SK-N-MC (cell line): Measurements from ENCODE around the gene PANK1.

Experiments
- EZH2 ChIP-seq: fragments of 200-600 bp; sonication (generic); IDR thresholded peaks from one replicate; pipeline ENCODE4 v1.6.1; 2017; ENCODE audit warnings: antibody characterized with exemption
- FOXP2 ChIP-seq: optimal IDR thresholded peaks from 2 replicates; pipeline ENCODE3; 2011; ENCODE audit warnings: mild to moderate bottlenecking, moderate library complexity; ENCODE audit not compliant: insufficient read depth; ENCODE audit errors: extremely low read length, control extremely low read depth
- POLR2AphosphoS5 ChIP-seq: IDR thresholded peaks from 2 replicates; pipeline ENCODE4 v1.6.1; 2012; ENCODE audit warnings: mild to moderate bottlenecking, low read depth, low read length, borderline replicate concordance

- TF ChIP-seq EZH2: no peak
- TF ChIP-seq POLR2AphosphoS5: no peak
- no peak for TF ChIP-seq FOXP2
These were observed 70.7 kb downstream of the PANK1 start for GRCh38 chr10:89574368-89574767.
